DND-41 (cell line): ENCODE data around the gene ATG101.

ENCODE experiments used
- ATAC-seq: fragments of 200-7000 bp; cut with Tn5 transposase; 3 replicates; pipeline ENCODE4 v1.9.1; 2021; ENCODE audit warnings: low read depth; ENCODE audit not compliant: insufficient read depth
- DNase-seq: peaks from one replicate; pipeline ENCODE4 v3.0.0-alpha.2; 2020
- H2AFZ ChIP-seq: 2 replicates; pipeline ENCODE4 v1.6.0; 2012; ENCODE audit warnings: low read depth, low read length
- H3K27ac ChIP-seq: 2 replicates; pipeline ENCODE4 v1.5.1; 2012; ENCODE audit warnings: low read length, inconsistent platforms
- H3K27me3 ChIP-seq: fragments of 200-600 bp; sonication (generic); 2 replicates; pipeline ENCODE4 v1.6.0; 2012; ENCODE audit warnings: low read length, mild to moderate bottlenecking, inconsistent platforms; ENCODE audit not compliant: insufficient read depth, poor library complexity
- H3K36me3 ChIP-seq: 2 replicates; pipeline ENCODE4 v1.5.1; 2012; ENCODE audit warnings: low read length, inconsistent platforms; ENCODE audit not compliant: insufficient read depth
- H3K4me1 ChIP-seq: 2 replicates; pipeline ENCODE4 v1.5.1; 2012; ENCODE audit warnings: mild to moderate bottlenecking, low read length; ENCODE audit not compliant: insufficient read depth
- H3K4me2 ChIP-seq: 2 replicates; pipeline ENCODE4 v1.6.0; 2012; ENCODE audit warnings: mild to moderate bottlenecking, moderate library complexity, low read length, inconsistent platforms; ENCODE audit not compliant: insufficient read depth
- H3K4me3 ChIP-seq, 2 experiments: fragments of 200-600 bp in 1 of 2; shearing (Covaris generic) in 1 of 2; 2 replicates each; pipeline ENCODE4 v1.5.1; 2012 to 2016; ENCODE audit warnings: inconsistent platforms in 2 of 2, low read length in 2 of 2, mild to moderate bottlenecking in 2 of 2, low read depth in 1 of 2, moderate library complexity in 1 of 2
- H3K79me2 ChIP-seq: 2 replicates; pipeline ENCODE4 v1.6.0; 2012; ENCODE audit warnings: low read length, inconsistent platforms; ENCODE audit not compliant: insufficient read depth
- H3K9ac ChIP-seq: 2 replicates; pipeline ENCODE4 v1.6.0; 2012; ENCODE audit warnings: low read depth, mild to moderate bottlenecking, inconsistent platforms, low read length, moderate library complexity
- H3K9me3 ChIP-seq: 2 replicates; pipeline ENCODE4 v1.5.1; 2012; ENCODE audit warnings: low read length, moderate library complexity, mild to moderate bottlenecking, inconsistent platforms; ENCODE audit not compliant: insufficient read depth, severe bottlenecking
- H4K20me1 ChIP-seq: 2 replicates; pipeline ENCODE4 v1.6.0; 2012; ENCODE audit warnings: low read length; ENCODE audit not compliant: insufficient read depth
- CTCF ChIP-seq: IDR thresholded peaks from 2 replicates; pipeline ENCODE4 v1.5.1; 2012; ENCODE audit warnings: borderline replicate concordance, low read length, moderate library complexity, mild to moderate bottlenecking; ENCODE audit not compliant: poor library complexity, severe bottlenecking; ENCODE audit errors: extremely low read depth
- EZH2 ChIP-seq: IDR thresholded peaks from 3 replicates; pipeline ENCODE4 v1.6.1; 2012; ENCODE audit warnings: borderline replicate concordance, low read depth, mild to moderate bottlenecking, moderate library complexity, low read length, inconsistent platforms; ENCODE audit not compliant: severe bottlenecking

The ATG101 gene

GRCh38 chr12:52090291-52090690, 20.5 kb downstream of the ATG101 start:
- H3K9ac ChIP-seq = no peak overlapping the region
- TF ChIP-seq EZH2 (no peak), CTCF (no peak)
- H3K4me2 ChIP-seq = no peak overlapping the region
- no peaks in the 10 kb centered on the region for H3K9me3 ChIP-seq
- DNase-seq = peak; percentile 69
- H3K79me2 ChIP-seq = no peaks in the 10 kb centered on the region
- no peak overlapping the region for H3K4me3 ChIP-seq
- no peaks in the 10 kb centered on the region; the same call in 1 of the 2 replicates for H4K20me1 ChIP-seq
- H3K27me3 ChIP-seq = peaks cover 14% of the 10 kb centered on the region
- no peaks in the 10 kb centered on the region for H3K4me1 ChIP-seq
- no peak overlapping the region for H3K27ac ChIP-seq
- no peak overlapping the region for H2AFZ ChIP-seq
- peak; percentile 87 for ATAC-seq
- no peaks in the 10 kb centered on the region for H3K36me3 ChIP-seq

- no peak for DNase-seq
Observed at GRCh38 chr12:52091061-52091460, 21.3 kb downstream of the ATG101 start.

GRCh38 chr12:52091869-52092268, 22.1 kb downstream of the ATG101 start:
- no peaks in the 10 kb centered on the region; the same call in 1 of the 2 replicates for H4K20me1 ChIP-seq
- no peaks in the 10 kb centered on the region for H3K4me1 ChIP-seq
- no peak for ATAC-seq
- peaks cover 14% of the 10 kb centered on the region for H3K27me3 ChIP-seq
- H3K4me3 ChIP-seq = no peak overlapping the region
- no peaks in the 10 kb centered on the region for H3K36me3 ChIP-seq
- no peaks in the 10 kb centered on the region for H3K79me2 ChIP-seq
- H3K4me2 ChIP-seq = no peak overlapping the region
- no peak overlapping the region for H3K9ac ChIP-seq
- no peaks in the 10 kb centered on the region for H3K9me3 ChIP-seq
- TF ChIP-seq EZH2 (no peak), CTCF (no peak)
- no peak overlapping the region for H3K27ac ChIP-seq
- no peak for DNase-seq
- no peak overlapping the region for H2AFZ ChIP-seq

More at GRCh38 chr12:52091061-52091460, 21.3 kb downstream of the ATG101 start:
- no peak overlapping the region for H2AFZ ChIP-seq
- H3K9me3 ChIP-seq = no peaks in the 10 kb centered on the region
- H3K4me3 ChIP-seq = no peak overlapping the region
- no peaks in the 10 kb centered on the region for H3K79me2 ChIP-seq
- no peaks in the 10 kb centered on the region for H3K36me3 ChIP-seq
- no peaks in the 10 kb centered on the region for H3K4me1 ChIP-seq
- no peak for ATAC-seq
- no peaks in the 10 kb centered on the region; the same call in 1 of the 2 replicates for H4K20me1 ChIP-seq
- H3K27ac ChIP-seq = no peak overlapping the region
- no peak overlapping the region for H3K4me2 ChIP-seq
- H3K9ac ChIP-seq = no peak overlapping the region
- H3K27me3 ChIP-seq = peaks cover 14% of the 10 kb centered on the region
- TF ChIP-seq EZH2 = no peak
- no peak for TF ChIP-seq CTCF

GRCh38 chr12:52093346-52093745, 23.6 kb downstream of the ATG101 start:
- DNase-seq = no peak
- H3K9me3 ChIP-seq = no peaks in the 10 kb centered on the region

More at GRCh38 chr12:52093346-52093745, 23.6 kb downstream of the ATG101 start:
- Histone ChIP-seq H3K36me3 (no peaks in the 10 kb centered on the region), H3K27ac (no peak overlapping the region), H3K4me2 (no peak overlapping the region), H3K4me3 (no peak overlapping the region), H2AFZ (no peak overlapping the region), H3K4me1 (no peaks in the 10 kb centered on the region), H3K27me3 (peaks cover 11% of the 10 kb centered on the region), H3K79me2 (no peaks in the 10 kb centered on the region), H3K9ac (no peak overlapping the region), H4K20me1 (no peaks in the 10 kb centered on the region)
- ATAC-seq = no peak
- TF ChIP-seq EZH2 (no peak), CTCF (no peak)
